HepG2 (cell line): Measurements from ENCODE around the gene PDSS2.

ENCODE experiments used
- E2F1 ChIP-seq: sonication (generic); formaldehyde crosslinking; IDR thresholded peaks from 2 replicates; pipeline ENCODE4 v1.5.0; 2020; ENCODE audit warnings: missing genetic modification reagents
- ELF4 ChIP-seq: sonication (generic); formaldehyde crosslinking; IDR thresholded peaks from 2 replicates; pipeline ENCODE4 v1.5.0; 2020; ENCODE audit warnings: missing genetic modification reagents, mild to moderate bottlenecking, moderate library complexity, borderline replicate concordance
- ISX ChIP-seq: sonication (generic); formaldehyde crosslinking; conservative IDR thresholded peaks from 2 replicates; pipeline ENCODE4 v1.5.0; 2020; ENCODE audit warnings: missing genetic modification reagents
- KLF13 ChIP-seq: sonication (generic); formaldehyde crosslinking; IDR thresholded peaks from 2 replicates; pipeline ENCODE4 v1.4.0; 2020; ENCODE audit warnings: mild to moderate bottlenecking, missing genetic modification reagents
- MXI1 ChIP-seq: IDR thresholded peaks from 3 replicates; pipeline ENCODE4 v1.6.1; 2012; ENCODE audit warnings: low read depth, low read length, inconsistent platforms, borderline replicate concordance
- PRDM15 ChIP-seq: sonication (generic); formaldehyde crosslinking; IDR thresholded peaks from 2 replicates; pipeline ENCODE4 v1.4.0; 2020; ENCODE audit warnings: missing genetic modification reagents
- SETDB1 ChIP-seq: sonication (generic); formaldehyde crosslinking; IDR thresholded peaks from 2 replicates; pipeline ENCODE4 v1.5.1; 2020; ENCODE audit warnings: missing genetic modification reagents, mild to moderate bottlenecking, borderline replicate concordance
- SMC3 ChIP-seq: IDR thresholded peaks from 2 replicates; pipeline ENCODE4 v1.6.1; 2011; ENCODE audit warnings: low read length, improper control_type of control experiment
- XRCC5 ChIP-seq: fragments of 200-400 bp; formaldehyde crosslinking; optimal IDR thresholded peaks from 2 replicates; pipeline ENCODE3; 2017; ENCODE audit warnings: mild to moderate bottlenecking, low read length
- ZNF292 ChIP-seq: sonication (generic); formaldehyde crosslinking; IDR thresholded peaks from 2 replicates; pipeline ENCODE4 v1.8.1; 2022; ENCODE audit warnings: mild to moderate bottlenecking, low read depth, missing genetic modification reagents, borderline replicate concordance
- ZNF740 ChIP-seq: sonication (generic); formaldehyde crosslinking; IDR thresholded peaks from 2 replicates; pipeline ENCODE4 v1.4.0; 2020; ENCODE audit warnings: missing genetic modification reagents

- TF ChIP-seq SETDB1 (CRISPR knock-in tag) = no peak
- no peak for TF ChIP-seq E2F1 (CRISPR knock-in tag)
- no peak for TF ChIP-seq ELF4 (CRISPR knock-in tag)
- TF ChIP-seq KLF13 = no peak
- no peak for TF ChIP-seq ZNF740 (CRISPR knock-in tag)
- TF ChIP-seq XRCC5 = no peak
- no peak for TF ChIP-seq PRDM15 (CRISPR knock-in tag)
- no peak for TF ChIP-seq ISX (CRISPR knock-in tag)
- TF ChIP-seq SMC3 = peak; percentile 20; the same call in 1 of the 2 replicates
- no peak for TF ChIP-seq MXI1
- no peak for TF ChIP-seq ZNF292
These were observed 41.2 kb downstream of the PDSS2 start for GRCh38 chr6:107418118-107418517.
